ENCODE results near the gene KIAA0513.

GRCh38 chr16:84990782-84991181 lies 36.8 kb upstream of the KIAA0513 start:
- no peak for TF ChIP-seq CTCF (conservative IDR thresholded peaks at IDR 0.05; ENCODE audit: low read length)
- no peak for TF ChIP-seq EZH2phosphoT487 (IDR thresholded peaks at IDR 0.05; ENCODE audit: borderline replicate concordance)
